Trophoblast cell (in vitro differentiated cells and primary cell): ENCODE results near the gene PDPK1.
"Not testable (repeated sequence)": the region's sequence is repeated elsewhere in the genome, so short reads cannot be mapped to it uniquely, and the experiment has no call there.

Source experiments
- DNase-seq, 2 donors: peaks; one replicate each; pipeline ENCODE4 v3.0.0-alpha.2; 2016
- H2AFZ ChIP-seq: 2 replicates; pipeline ENCODE4 v1.6.1; 2013; ENCODE audit warnings: low read length, moderate library complexity, mild to moderate bottlenecking; ENCODE audit not compliant: insufficient read depth, poor library complexity
- H2AK5ac ChIP-seq: 2 replicates; pipeline ENCODE4 v1.6.1; 2013; ENCODE audit warnings: mild to moderate bottlenecking, low read length
- H2BK120ac ChIP-seq: 2 replicates; pipeline ENCODE4 v1.6.1; 2013; ENCODE audit warnings: low read length, mild to moderate bottlenecking, moderate library complexity; ENCODE audit not compliant: insufficient read depth, poor library complexity
- H2BK12ac ChIP-seq: 2 replicates; pipeline ENCODE4 v1.6.1; 2013; ENCODE audit warnings: mild to moderate bottlenecking, low read length, moderate library complexity
- H2BK5ac ChIP-seq: 2 replicates; pipeline ENCODE4 v1.6.1; 2013; ENCODE audit warnings: low read length, low read depth, moderate library complexity, mild to moderate bottlenecking; ENCODE audit not compliant: poor library complexity
- H3K14ac ChIP-seq: 2 replicates; pipeline ENCODE4 v1.6.1; 2013; ENCODE audit warnings: mild to moderate bottlenecking, low read length
- H3K18ac ChIP-seq: 2 replicates; pipeline ENCODE4 v1.6.1; 2013; ENCODE audit warnings: mild to moderate bottlenecking, low read length
- H3K23ac ChIP-seq: 2 replicates; pipeline ENCODE4 v1.6.1; 2013; ENCODE audit warnings: low read length
- H3K27ac ChIP-seq: 2 replicates; pipeline ENCODE4 v1.5.1; 2013; ENCODE audit warnings: low read depth, mild to moderate bottlenecking, inconsistent platforms, low read length, moderate library complexity
- H3K27me3 ChIP-seq: 2 replicates; pipeline ENCODE4 v1.6.1; 2013; ENCODE audit warnings: inconsistent platforms, mild to moderate bottlenecking, low read length, moderate library complexity; ENCODE audit not compliant: insufficient read depth
- H3K36me3 ChIP-seq, 2 experiments: 1 replicate in 1 of 2; 2 replicates in 1 of 2; pipeline ENCODE4 v1.6.1; 2013; ENCODE audit warnings: low read length in 2 of 2, mild to moderate bottlenecking in 2 of 2, moderate library complexity in 1 of 2; ENCODE audit not compliant: insufficient read depth in 2 of 2, control insufficient read depth in 1 of 2
- H3K4ac ChIP-seq: 2 replicates; pipeline ENCODE4 v1.6.1; 2013; ENCODE audit warnings: low read depth, mild to moderate bottlenecking, low read length, moderate library complexity
- H3K4me1 ChIP-seq, 2 experiments: 1 replicate in 1 of 2; 2 replicates in 1 of 2; pipeline ENCODE4 v1.6.1; 2013; ENCODE audit warnings: low read length in 2 of 2, mild to moderate bottlenecking in 2 of 2, moderate library complexity in 1 of 2; ENCODE audit not compliant: insufficient read depth in 2 of 2, control insufficient read depth in 1 of 2
- H3K4me2 ChIP-seq: 2 replicates; pipeline ENCODE4 v1.6.1; 2013; ENCODE audit warnings: inconsistent platforms, mild to moderate bottlenecking, low read length, moderate library complexity
- H3K4me3 ChIP-seq: 2 replicates; pipeline ENCODE4 v1.5.1; 2013; ENCODE audit warnings: mild to moderate bottlenecking, low read depth, low read length, inconsistent platforms
- H3K79me1 ChIP-seq: one replicate; pipeline ENCODE4 v1.6.1; 2013; ENCODE audit warnings: low read length
- H3K79me2 ChIP-seq: 2 replicates; pipeline ENCODE4 v1.6.1; 2013; ENCODE audit warnings: low read length, mild to moderate bottlenecking; ENCODE audit not compliant: control insufficient read depth, insufficient read depth, poor library complexity
- H3K9ac ChIP-seq: 2 replicates; pipeline ENCODE4 v1.6.1; 2013; ENCODE audit warnings: mild to moderate bottlenecking, low read length
- H3K9me3 ChIP-seq: 2 replicates; pipeline ENCODE4 v1.6.1; 2013; ENCODE audit warnings: low read depth, mild to moderate bottlenecking, control low read depth, inconsistent platforms, low read length; ENCODE audit not compliant: insufficient read depth
- H4K12ac ChIP-seq: 2 replicates; pipeline ENCODE4 v1.6.1; 2013; ENCODE audit warnings: low read depth, mild to moderate bottlenecking, low read length, moderate library complexity
- H4K8ac ChIP-seq: 2 replicates; pipeline ENCODE4 v1.6.1; 2013; ENCODE audit warnings: low read depth, mild to moderate bottlenecking, low read length, moderate library complexity
- H4K91ac ChIP-seq: one replicate; pipeline ENCODE4 v1.6.1; 2013; ENCODE audit warnings: low read depth, mild to moderate bottlenecking, low read length, moderate library complexity
- WGBS: extraction: QIAGEN DNeasy Blood & Tissue Kit; methylation state at CpG from one replicate; pipeline ENCODE4 v1.1.7; 2013; ENCODE audit warnings: missing lambda C conversion rate; ENCODE audit not compliant: insufficient read length, insufficient coverage; ENCODE audit errors: extremely low coverage; 5-methylcytosine and 5-hydroxymethylcytosine counted together

Gene PDPK1

GRCh38 chr16:2632291-2632690, 94.5 kb downstream of the PDPK1 start:
- not testable (repeated sequence) for H3K27ac ChIP-seq, H2BK12ac ChIP-seq, H2AK5ac ChIP-seq, H3K9me3 ChIP-seq, H3K4me3 ChIP-seq, H3K23ac ChIP-seq, H3K18ac ChIP-seq, H2AFZ ChIP-seq, H3K4me2 ChIP-seq, H3K4me1 ChIP-seq, H2BK5ac ChIP-seq, H3K79me1 ChIP-seq, H4K8ac ChIP-seq, H3K36me3 ChIP-seq, H3K79me2 ChIP-seq, DNase-seq, H3K4ac ChIP-seq, H3K27me3 ChIP-seq, H3K9ac ChIP-seq, H3K14ac ChIP-seq, H4K91ac ChIP-seq, H2BK120ac ChIP-seq, H4K12ac ChIP-seq
- WGBS = no CpG with 5 or more reads among the region's 7 CpGs

- H4K8ac ChIP-seq, H3K79me2 ChIP-seq, H3K36me3 ChIP-seq, H2BK12ac ChIP-seq, H3K4me3 ChIP-seq, H3K23ac ChIP-seq, H3K18ac ChIP-seq, H3K4me1 ChIP-seq, H3K9ac ChIP-seq, H3K9me3 ChIP-seq, H3K4me2 ChIP-seq, DNase-seq, H2BK120ac ChIP-seq, H2AFZ ChIP-seq, H3K14ac ChIP-seq, H3K79me1 ChIP-seq, H2BK5ac ChIP-seq, H3K27me3 ChIP-seq, H4K91ac ChIP-seq, H2AK5ac ChIP-seq, H3K27ac ChIP-seq, H3K4ac ChIP-seq, H4K12ac ChIP-seq: not testable (repeated sequence)
- no CpG with 5 or more reads among the region's 12 CpGs for WGBS
Observed at GRCh38 chr16:2639071-2639721, 101.4 kb downstream of the PDPK1 start.

- H3K27ac ChIP-seq, H3K14ac ChIP-seq, H3K79me2 ChIP-seq, H3K4me3 ChIP-seq, DNase-seq, H3K9ac ChIP-seq, H3K27me3 ChIP-seq, H3K4me1 ChIP-seq, H3K4me2 ChIP-seq, H3K9me3 ChIP-seq, H2BK5ac ChIP-seq, H3K4ac ChIP-seq, H4K91ac ChIP-seq, H4K12ac ChIP-seq, H2BK12ac ChIP-seq, H3K79me1 ChIP-seq, H2BK120ac ChIP-seq, H3K23ac ChIP-seq, H2AFZ ChIP-seq, H3K36me3 ChIP-seq, H2AK5ac ChIP-seq, H3K18ac ChIP-seq, H4K8ac ChIP-seq: not testable (repeated sequence)
- WGBS = no CpG with 5 or more reads among the region's 9 CpGs
Observed at GRCh38 chr16:2639722-2640072, 101.9 kb downstream of the PDPK1 start.

GRCh38 chr16:2642561-2642960, 104.7 kb downstream of the PDPK1 start:
- not testable (repeated sequence) for DNase-seq, H3K23ac ChIP-seq, H3K14ac ChIP-seq, H3K18ac ChIP-seq, H3K27ac ChIP-seq, H3K4ac ChIP-seq, H2BK120ac ChIP-seq, H3K4me3 ChIP-seq, H4K8ac ChIP-seq, H3K27me3 ChIP-seq, H3K9ac ChIP-seq, H2BK5ac ChIP-seq, H2BK12ac ChIP-seq, H3K4me1 ChIP-seq, H3K36me3 ChIP-seq, H4K12ac ChIP-seq, H3K9me3 ChIP-seq, H4K91ac ChIP-seq, H3K79me1 ChIP-seq, H3K4me2 ChIP-seq, H2AK5ac ChIP-seq, H2AFZ ChIP-seq, H3K79me2 ChIP-seq
- no CpG with 5 or more reads among the region's 17 CpGs for WGBS
